NCI-H1694 treated with DMSO at 0.1 percent for 48 hours (cell line): ENCODE results near the gene SEC31B.

Source experiments
- DNase-seq: peaks from one replicate; lab custom pipeline; 2025; lab: John Stamatoyannopoulos, UW

SEC31B gene

GRCh38 chr10:100446130-100446761 is 73.4 kb downstream of the SEC31B start:
- DNase-seq: no peak

- DNase-seq: no peak
Measured at GRCh38 chr10:100442548-100442947, 77.1 kb downstream of the SEC31B start.

GRCh38 chr10:100438674-100439315 is 80.9 kb downstream of the SEC31B start:
- DNase-seq: no peak
